Right atrium auricular region (tissue), 2 donors: ENCODE data around the gene CACNA1G. TPM values are rescaled to one million over a fixed set of nuclear protein-coding genes. Genes with fewer than 3 reads are reported as not detected.

Experiments used
- DNase-seq: peaks from one replicate; pipeline ENCODE4 v3.0.0-alpha.2; 2019; ENCODE audit warnings: low spot score
- H3K27ac ChIP-seq, 2 donors: fragments of 200-600 bp; sonication (generic); 1 replicate in 1 of 2; 2 replicates in 1 of 2; pipeline ENCODE4 v1.5.1; 2016 to 2019
- H3K27me3 ChIP-seq, 2 donors: fragments of 200-600 bp; sonication (generic); one replicate each; pipeline versions ENCODE4 v1.5.1 to v1.6.0; 2017 to 2019
- H3K36me3 ChIP-seq: fragments of 200-600 bp; sonication (generic); one replicate; pipeline ENCODE4 v1.5.1; 2016
- H3K4me1 ChIP-seq, 2 donors: fragments of 200-600 bp; sonication (generic); one replicate each; pipeline versions ENCODE4 v1.5.1 to v1.6.0; 2017 to 2019
- H3K4me3 ChIP-seq, 2 donors: fragments of 200-600 bp; sonication (generic); 1 replicate in 1 of 2; 2 replicates in 1 of 2; pipeline ENCODE4 v1.5.1; 2017 to 2019; ENCODE audit warnings: mild to moderate bottlenecking in 1 of 2, moderate library complexity in 1 of 2
- H3K9me3 ChIP-seq, 2 donors: fragments of 200-600 bp; sonication (generic); one replicate each; pipeline ENCODE4 v1.5.1; 2019
- total RNA-seq, 2 donors: library from RNA; depleted of rRNA; stranded (reverse); fragments of >200 nt; gene quantifications; one replicate each; pipeline ENCODE4 v1.1.0, GENCODE V29; 2016
- TF ChIP-seq, protein P1 (sequence below), 2 donors: fragments of 200-600 bp; sonication (generic); IDR thresholded peaks; one replicate each; pipeline ENCODE4 v1.5.1; 2019; ENCODE audit warnings: antibody characterized with exemption in 2 of 2

CACNA1G gene
- total RNA-seq, 2 donors from 2014 or later: 4.3 to 6.2 TPM

DNA sequence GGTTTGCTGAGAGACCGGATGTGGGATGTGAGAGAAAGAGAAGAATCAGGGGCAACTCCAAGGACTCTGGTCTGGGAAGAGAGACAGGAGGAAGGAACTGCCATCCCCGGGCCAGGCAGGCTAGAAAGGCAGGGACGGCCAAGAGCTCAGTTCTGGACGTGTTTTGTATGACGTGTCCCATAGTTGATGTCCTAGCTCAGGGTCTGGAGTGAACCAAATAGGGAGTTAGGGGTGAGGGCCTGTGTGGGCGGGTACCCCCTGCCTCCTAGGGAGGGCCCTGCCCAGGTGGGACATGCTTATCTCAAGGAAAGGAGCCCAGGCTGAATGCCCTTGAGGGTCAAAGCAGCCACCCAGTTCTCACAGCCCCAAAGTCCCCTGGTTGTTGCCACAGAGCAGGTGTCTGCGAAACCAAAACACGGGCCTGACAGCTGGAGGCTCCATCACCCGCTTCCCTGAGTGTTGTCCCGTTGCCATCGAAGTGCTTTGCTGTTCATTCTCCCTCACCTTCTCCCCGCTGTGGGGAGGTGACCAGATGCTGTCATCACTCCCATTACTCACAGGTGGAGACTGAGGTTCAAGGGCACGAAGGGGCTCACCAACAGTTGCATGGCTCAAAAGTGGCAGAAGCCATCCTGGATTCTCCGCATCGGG lies 81.7 kb downstream of the CACNA1G start:
- Histone ChIP-seq H3K9me3 (no peaks in the 10 kb centered on the region), H3K4me1 (peaks cover 0 to 34% of the 10 kb centered on the region in 2 donors), H3K27ac (no peak overlapping the region), H3K36me3 (no peaks in the 10 kb centered on the region), H3K27me3 (no peaks in the 10 kb centered on the region), H3K4me3 (no peak overlapping the region)
- DNase-seq: no peak
- TF ChIP-seq, protein P1, sequence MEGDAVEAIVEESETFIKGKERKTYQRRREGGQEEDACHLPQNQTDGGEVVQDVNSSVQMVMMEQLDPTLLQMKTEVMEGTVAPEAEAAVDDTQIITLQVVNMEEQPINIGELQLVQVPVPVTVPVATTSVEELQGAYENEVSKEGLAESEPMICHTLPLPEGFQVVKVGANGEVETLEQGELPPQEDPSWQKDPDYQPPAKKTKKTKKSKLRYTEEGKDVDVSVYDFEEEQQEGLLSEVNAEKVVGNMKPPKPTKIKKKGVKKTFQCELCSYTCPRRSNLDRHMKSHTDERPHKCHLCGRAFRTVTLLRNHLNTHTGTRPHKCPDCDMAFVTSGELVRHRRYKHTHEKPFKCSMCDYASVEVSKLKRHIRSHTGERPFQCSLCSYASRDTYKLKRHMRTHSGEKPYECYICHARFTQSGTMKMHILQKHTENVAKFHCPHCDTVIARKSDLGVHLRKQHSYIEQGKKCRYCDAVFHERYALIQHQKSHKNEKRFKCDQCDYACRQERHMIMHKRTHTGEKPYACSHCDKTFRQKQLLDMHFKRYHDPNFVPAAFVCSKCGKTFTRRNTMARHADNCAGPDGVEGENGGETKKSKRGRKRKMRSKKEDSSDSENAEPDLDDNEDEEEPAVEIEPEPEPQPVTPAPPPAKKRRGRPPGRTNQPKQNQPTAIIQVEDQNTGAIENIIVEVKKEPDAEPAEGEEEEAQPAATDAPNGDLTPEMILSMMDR (IDR thresholded peaks at IDR 0.05): no peak

DNA sequence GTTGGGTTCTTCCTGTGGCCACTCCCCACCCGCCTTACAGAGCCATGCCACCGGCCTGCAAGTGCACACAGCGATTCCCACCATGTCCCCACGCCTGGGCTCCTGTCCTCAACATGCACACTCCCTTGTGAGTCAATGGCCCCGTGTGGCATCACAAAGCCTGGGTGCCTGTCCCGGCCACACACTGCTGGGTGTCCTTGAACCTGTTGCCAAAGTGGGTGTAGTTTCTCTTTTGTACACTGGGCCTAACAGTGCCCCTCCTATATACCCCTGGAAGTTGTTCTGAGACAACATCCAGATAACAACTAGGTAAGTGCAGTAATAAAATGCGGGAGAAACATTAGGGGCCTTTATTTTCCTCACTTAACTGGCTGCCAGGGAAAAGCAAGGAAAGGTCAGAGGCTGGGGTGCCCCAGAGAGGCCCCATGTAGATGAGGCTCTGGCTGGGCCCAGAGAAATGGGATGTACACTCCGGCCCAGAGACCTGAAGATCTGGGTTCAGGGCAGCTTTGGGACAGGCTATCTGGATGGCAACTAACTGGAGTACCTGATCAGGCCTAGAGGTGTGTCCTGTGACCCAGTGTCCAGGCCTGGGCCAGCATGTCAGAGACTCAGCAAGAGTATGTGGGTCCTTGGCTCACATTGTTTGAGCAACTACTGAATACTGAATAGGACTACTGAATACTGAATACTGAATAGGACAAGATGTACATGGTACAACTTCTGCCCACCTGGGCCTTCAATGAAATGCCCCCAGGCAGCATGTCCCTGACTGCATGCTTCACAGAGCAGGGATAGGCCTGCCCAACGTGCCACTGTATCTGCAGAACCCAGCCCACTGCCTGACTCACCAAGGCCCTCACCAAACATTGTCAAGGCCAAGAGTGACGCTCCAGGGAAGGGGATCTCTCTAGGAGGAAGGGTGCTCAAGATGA lies 82.5 kb downstream of the CACNA1G start:
- no peaks in the 10 kb centered on the region for H3K27me3 ChIP-seq
- DNase-seq: no peak

DNA sequence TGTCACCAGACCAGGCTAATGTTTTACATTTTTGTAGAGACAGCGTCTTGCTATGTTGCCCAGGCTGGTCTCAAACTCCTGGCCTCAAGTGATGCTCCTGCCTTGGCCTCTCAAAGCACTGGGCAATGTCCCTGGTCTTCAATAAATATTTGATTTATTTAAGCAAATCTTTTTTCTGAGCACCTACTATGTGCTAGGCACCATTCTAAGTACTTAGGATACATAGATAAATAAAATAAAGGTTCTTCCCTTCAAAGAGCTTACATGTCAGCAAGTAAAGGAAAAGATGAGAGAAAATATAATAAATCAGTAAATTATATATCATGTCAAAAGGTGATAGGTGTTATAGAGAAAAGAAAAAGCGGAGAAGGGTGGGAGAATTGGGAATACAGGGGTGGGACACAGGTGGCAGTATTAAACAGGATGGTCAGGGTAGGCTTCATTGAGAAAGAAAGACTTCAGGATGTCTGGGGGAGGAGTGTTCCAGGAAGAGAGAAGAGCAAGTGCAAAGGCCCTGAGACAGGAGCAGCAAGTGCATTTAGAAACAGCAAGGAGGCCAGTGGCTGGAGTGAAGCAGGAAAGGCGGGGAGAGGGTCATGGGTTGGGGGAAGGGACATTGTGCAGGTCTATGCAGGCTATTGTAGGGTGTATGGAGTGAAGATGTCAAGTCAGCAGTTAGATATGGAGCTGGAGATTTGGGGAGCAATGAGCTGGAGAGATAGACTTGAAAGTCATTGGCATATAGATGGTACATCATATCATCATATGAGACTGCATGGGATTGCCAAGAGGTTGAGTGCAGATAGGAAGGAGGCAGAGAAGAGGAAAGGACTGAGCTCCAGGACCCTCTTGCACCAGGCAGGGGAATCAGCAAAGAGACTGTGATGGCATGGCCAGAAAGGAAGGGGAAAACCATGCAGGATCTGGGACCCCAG lies 85.5 kb downstream of the CACNA1G start:
- TF ChIP-seq, protein P1 (IDR thresholded peaks at IDR 0.05): no peak
- DNase-seq: no peak
- H3K27me3 ChIP-seq: no peaks in the 10 kb centered on the region

More for the DNA sequence above, 82.5 kb downstream of the CACNA1G start:
- H3K4me3 ChIP-seq: no peak overlapping the region
- no peak overlapping the region for H3K27ac ChIP-seq
- H3K9me3 ChIP-seq: no peaks in the 10 kb centered on the region
- H3K4me1 ChIP-seq: peaks cover 0 to 34% of the 10 kb centered on the region in 2 donors
- TF ChIP-seq, protein P1 (IDR thresholded peaks at IDR 0.05): no peak
- no peaks in the 10 kb centered on the region for H3K36me3 ChIP-seq

DNA sequence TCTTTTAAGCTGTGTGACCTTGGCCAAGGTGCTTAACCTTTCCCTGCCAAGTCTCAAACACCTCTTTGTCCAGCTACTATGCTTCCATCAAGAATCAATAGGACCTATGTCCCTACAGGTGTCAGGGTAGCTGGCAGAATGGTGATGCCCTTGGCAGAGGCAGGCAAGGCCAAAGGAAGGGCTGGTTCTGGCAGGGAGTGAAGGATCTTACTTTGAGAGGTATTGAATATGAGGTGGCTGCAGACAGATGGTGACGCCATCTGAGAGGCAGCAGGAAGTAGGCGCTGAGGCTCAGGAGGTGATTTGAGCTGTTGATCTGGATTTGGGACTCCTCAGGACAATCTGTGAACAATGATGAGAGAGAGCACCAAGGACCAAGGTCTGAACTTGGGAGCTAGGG lies 86.7 kb downstream of the CACNA1G start:
- H3K27ac ChIP-seq: no peak overlapping the region
- H3K36me3 ChIP-seq: no peaks in the 10 kb centered on the region
- no peak for DNase-seq
- TF ChIP-seq, protein P1 (IDR thresholded peaks at IDR 0.05): no peak
- no peaks in the 10 kb centered on the region for H3K27me3 ChIP-seq
- H3K4me1 ChIP-seq: no peaks in the 10 kb centered on the region
- H3K9me3 ChIP-seq: no peaks in the 10 kb centered on the region
- H3K4me3 ChIP-seq: no peak overlapping the region

More for the DNA sequence above, 85.5 kb downstream of the CACNA1G start:
- H3K4me3 ChIP-seq: no peak overlapping the region
- H3K36me3 ChIP-seq: no peaks in the 10 kb centered on the region
- H3K27ac ChIP-seq: no peak overlapping the region
- H3K9me3 ChIP-seq: no peaks in the 10 kb centered on the region
- H3K4me1 ChIP-seq: peaks cover 0 to 6% of the 10 kb centered on the region in 2 donors
